Neural cell (in vitro differentiated cells): ENCODE data around the gene KIFAP3. TPM values are rescaled to one million over a fixed set of nuclear protein-coding genes. Genes with fewer than 3 reads are reported as not detected.

Source experiments
- H2AFZ ChIP-seq: fragments of 200-600, 300-800 bp; sonication (generic), shearing (Covaris generic); 2 replicates; pipeline ENCODE4 v1.6.0; 2014; ENCODE audit warnings: low read depth, mild to moderate bottlenecking, antibody characterized with exemption, low read length, moderate library complexity
- H3F3A ChIP-seq: fragments of 200-600 bp; shearing (Covaris generic); 2 replicates; pipeline ENCODE4 v1.6.1; 2016; ENCODE audit warnings: mild to moderate bottlenecking, moderate library complexity, mixed read lengths, antibody characterized with exemption, low read length; ENCODE audit not compliant: insufficient read depth, poor library complexity, severe bottlenecking
- H3K27ac ChIP-seq: fragments of 200-600, 300-800 bp; sonication (generic), shearing (Covaris generic); 2 replicates; pipeline ENCODE4 v1.5.1; 2014; ENCODE audit warnings: mild to moderate bottlenecking, low read length, moderate library complexity
- H3K27me3 ChIP-seq: fragments of 300-800, 200-600 bp; sonication (generic), shearing (Covaris generic); 2 replicates; pipeline ENCODE4 v1.6.0; 2014; ENCODE audit warnings: mild to moderate bottlenecking, low read depth, low read length, moderate library complexity; ENCODE audit not compliant: insufficient read depth
- H3K36me3 ChIP-seq: fragments of 300-800, 200-600 bp; sonication (generic), shearing (Covaris generic); 2 replicates; pipeline ENCODE4 v1.5.1; 2014; ENCODE audit warnings: mild to moderate bottlenecking, antibody characterized with exemption, low read length, moderate library complexity; ENCODE audit not compliant: insufficient read depth
- H3K4me2 ChIP-seq: fragments of 300-800, 200-600 bp; sonication (generic), shearing (Covaris generic); 2 replicates; pipeline ENCODE4 v1.6.0; 2014; ENCODE audit warnings: mild to moderate bottlenecking, low read length
- H3K4me3 ChIP-seq: fragments of 300-800, 200-600 bp; sonication (generic), shearing (Covaris generic); 2 replicates; pipeline ENCODE4 v1.5.1; 2014; ENCODE audit warnings: mild to moderate bottlenecking, low read length, moderate library complexity
- H3K79me2 ChIP-seq: fragments of 200-600 bp; shearing (Covaris generic); replicated peaks from 2 replicates; pipeline ENCODE4 v1.6.0; 2014; ENCODE audit warnings: mild to moderate bottlenecking, low read length, moderate library complexity; ENCODE audit not compliant: insufficient read depth
- H3K9ac ChIP-seq: fragments of 300-800, 200-600 bp; sonication (generic), shearing (Covaris generic); 2 replicates; pipeline ENCODE4 v1.6.1; 2016; ENCODE audit warnings: mild to moderate bottlenecking, low read length, mixed read lengths
- H3K9me2 ChIP-seq: fragments of 200-600 bp; shearing (Covaris generic); 2 replicates; pipeline ENCODE4 v1.6.1; 2016; ENCODE audit warnings: mild to moderate bottlenecking, low read length, mixed read lengths; ENCODE audit not compliant: insufficient read depth
- H3K9me3 ChIP-seq: fragments of 200-600, 300-800 bp; sonication (generic), shearing (Covaris generic); 2 replicates; pipeline ENCODE4 v1.6.1; 2016; ENCODE audit warnings: mild to moderate bottlenecking, mixed run types, low read length, moderate library complexity, mixed read lengths
- H4K20me1 ChIP-seq: fragments of 200-600 bp; shearing (Covaris generic); 2 replicates; pipeline ENCODE4 v1.6.1; 2016; ENCODE audit warnings: mild to moderate bottlenecking, mixed run types; ENCODE audit not compliant: insufficient read depth
- CTCF ChIP-seq: fragments of 450-650 bp; IDR thresholded peaks from 2 replicates; pipeline ENCODE4 v1.5.1; 2014; ENCODE audit warnings: antibody characterized with exemption, mild to moderate bottlenecking, moderate library complexity; ENCODE audit not compliant: poor library complexity, severe bottlenecking
- EP300 ChIP-seq: fragments of 450-650 bp; conservative IDR thresholded peaks from 2 replicates; pipeline ENCODE4 v1.6.1; 2014; ENCODE audit warnings: antibody characterized with exemption, mild to moderate bottlenecking, moderate library complexity; ENCODE audit not compliant: poor library complexity, severe bottlenecking
- EZH2 ChIP-seq: fragments of 200-600, 300-800 bp; shearing (Covaris generic), sonication (generic); IDR thresholded peaks from 2 replicates; pipeline ENCODE4 v1.6.1; 2014; ENCODE audit warnings: antibody characterized with exemption, low read length, borderline replicate concordance, mild to moderate bottlenecking; ENCODE audit not compliant: insufficient read depth, poor library complexity, severe bottlenecking
- MXI1 ChIP-seq: fragments of 450-650 bp; conservative IDR thresholded peaks from 2 replicates; pipeline ENCODE4 v1.6.1; 2014; ENCODE audit warnings: antibody characterized with exemption, mild to moderate bottlenecking; ENCODE audit not compliant: poor library complexity, severe bottlenecking
- POLR2AphosphoS5 ChIP-seq: IDR thresholded peaks from 2 replicates; pipeline ENCODE4 v1.6.1; 2012
- RAD21 ChIP-seq: fragments of 450-650 bp; conservative IDR thresholded peaks from 2 replicates; pipeline ENCODE4 v1.6.1; 2014; ENCODE audit warnings: antibody characterized with exemption, mild to moderate bottlenecking, moderate library complexity
- REST ChIP-seq: IDR thresholded peaks from 2 replicates; pipeline ENCODE4 v1.6.1; 2012; ENCODE audit warnings: borderline replicate concordance
- SMC3 ChIP-seq: fragments of 450-650 bp; conservative IDR thresholded peaks from 2 replicates; pipeline ENCODE4 v1.6.1; 2014; ENCODE audit warnings: antibody characterized with exemption, mild to moderate bottlenecking, moderate library complexity; ENCODE audit not compliant: poor library complexity
- TAF1 ChIP-seq: IDR thresholded peaks from 2 replicates; pipeline ENCODE4 v1.6.1; 2012; ENCODE audit warnings: low read depth
- polyA minus RNA-seq: library from RNA; depleted of rRNA, polyadenylated mRNA; stranded (reverse); fragments of >200 nt; gene quantifications from 2 replicates; pipeline ENCODE4 v1.2.3, GENCODE V29; 2014
- polyA plus RNA-seq: library from polyadenylated mRNA; depleted of rRNA; stranded (reverse); fragments of >200 nt; gene quantifications from 2 replicates; pipeline ENCODE4 v1.2.3, GENCODE V29; 2014

Gene KIFAP3
- polyA plus RNA-seq (252 and 256 TPM in 2 replicates), polyA minus RNA-seq (332 and 362 TPM in 2 replicates)

GRCh38 chr1:170074250-170075157, at the start of gene KIFAP3:
Gene KIFAP3, minus strand, starts transcription at chr1:170074695. Its CDS starts 228 bp downstream, at chr1:170074467.
- Histone ChIP-seq H3K79me2 (peaks cover 48% of the 10 kb centered on the region), H3K36me3 (no peaks in the 10 kb centered on the region), H2AFZ (peak within 1 kb of the TSS; percentile 99), H3K9me2 (no peaks in the 10 kb centered on the region), H3K4me3 (peak within 1 kb of the TSS; percentile 86), H3K27me3 (no peaks in the 10 kb centered on the region), H3K4me2 (peak within 1 kb of the TSS; percentile 95), H3F3A (peaks cover 6% of the 10 kb centered on the region), H3K9me3 (peaks cover 17% of the 10 kb centered on the region), H3K9ac (peak within 1 kb of the TSS; percentile 91), H3K27ac (peak within 1 kb of the TSS; percentile 94), H4K20me1 (no peaks in the 10 kb centered on the region)
- TF ChIP-seq REST, result peak; percentile 65
- TF ChIP-seq EZH2, result no peak
- TF ChIP-seq CTCF, result no peak
- TF ChIP-seq SMC3, result peak; percentile 61
- peak; percentile 85 for TF ChIP-seq MXI1
- TF ChIP-seq RAD21, result peak; percentile 60
- peak; percentile 85 for TF ChIP-seq POLR2AphosphoS5
- peak; percentile 93 for TF ChIP-seq TAF1
- no peak for TF ChIP-seq EP300

- H3F3A ChIP-seq, result no peaks in the 10 kb centered on the region
- H3K27me3 ChIP-seq, result no peaks in the 10 kb centered on the region
- no peak overlapping the region for H3K9ac ChIP-seq
- H3K4me3 ChIP-seq, result no peak overlapping the region
- no peak overlapping the region for H2AFZ ChIP-seq
- H3K27ac ChIP-seq, result no peak overlapping the region
- H3K79me2 ChIP-seq, result no peaks in the 10 kb centered on the region
- H4K20me1 ChIP-seq, result no peaks in the 10 kb centered on the region
- H3K36me3 ChIP-seq, result no peaks in the 10 kb centered on the region
- H3K9me2 ChIP-seq, result no peaks in the 10 kb centered on the region
- no peak for TF ChIP-seq POLR2AphosphoS5
- TF ChIP-seq EP300, result no peak
- TF ChIP-seq MXI1, result no peak
- no peak for TF ChIP-seq SMC3
- no peak for TF ChIP-seq EZH2
- no peak for TF ChIP-seq CTCF
- no peak for TF ChIP-seq RAD21
- no peak for TF ChIP-seq TAF1
- TF ChIP-seq REST, result no peak
- no peak overlapping the region for H3K4me2 ChIP-seq
- no peaks in the 10 kb centered on the region for H3K9me3 ChIP-seq
Measured at GRCh38 chr1:170122366-170122765, 47.9 kb upstream of the KIFAP3 start.
